Left kidney (tissue), 8 donors: ENCODE results near the gene TLN1. TPM values are rescaled to one million over a fixed set of nuclear protein-coding genes. Genes with fewer than 3 reads are reported as not detected.

Source experiments
- DNase-seq: peaks from one replicate; pipeline ENCODE4 v3.0.0-alpha.2; 2013
- long read RNA-seq, 8 donors: transcript quantifications; one replicate each; lab custom pipeline, GENCODE V29; 2026
- polyA plus RNA-seq: library from polyadenylated mRNA; unstranded; fragments of 120-200 nt; gene quantifications from one replicate; pipeline ENCODE4 v1.2.1, GENCODE V29; 2013; ENCODE audit not compliant: insufficient read length

The TLN1 gene
- 156 TPM for polyA plus RNA-seq
- long read RNA-seq, donor 1, partial matches to known transcripts: 122 of 126 reads
- long read RNA-seq, donor 1, other reads (novel, unspliced or antisense): 0 of 126 reads
- long read RNA-seq, donor 2, partial matches to known transcripts: 69 of 74 reads
- long read RNA-seq, donor 2, other reads (novel, unspliced or antisense): 0 of 74 reads
- long read RNA-seq, donor 3, partial matches to known transcripts: 48 of 50 reads
- long read RNA-seq, donor 3, other reads (novel, unspliced or antisense): 0 of 50 reads
- long read RNA-seq, donor 4: 0 reads
- long read RNA-seq, donor 5, full-length matches to known transcripts: 6 of 54 reads
- long read RNA-seq, donor 5, partial matches to known transcripts: 48 of 54 reads
- long read RNA-seq, donor 5, other reads (novel, unspliced or antisense): 0 of 54 reads
- long read RNA-seq, donor 6, partial matches to known transcripts: 51 of 56 reads
- long read RNA-seq, donor 6, other reads (novel, unspliced or antisense): 0 of 56 reads
- long read RNA-seq, donor 7, partial matches to known transcripts: 36 of 41 reads
- long read RNA-seq, donor 7, other reads (novel, unspliced or antisense): 0 of 41 reads
- long read RNA-seq, donor 8, full-length matches to known transcripts: 5 of 41 reads
- long read RNA-seq, donor 8, partial matches to known transcripts: 36 of 41 reads
- long read RNA-seq, donor 8, other reads (novel, unspliced or antisense): 0 of 41 reads

GRCh38 chr9:35732185-35732799 lies at the start of gene TLN1, which contains the start of gene CREB3:
TSS of gene TLN1 (minus strand) at chr9:35732195. CDS start at chr9:35725694, 6,501 bp downstream.
TSS of gene CREB3 (plus strand) at chr9:35732666. CDS start at chr9:35732773, 107 bp downstream.
- DNase-seq: peak; percentile 97

- DNase-seq: no peak
Measured at GRCh38 chr9:35781066-35781465, 49.1 kb upstream of the TLN1 start.

- DNase-seq: no peak
Measured at GRCh38 chr9:35778496-35778895, 46.5 kb upstream of the TLN1 start.

GRCh38 chr9:35776018-35776417 lies 44.0 kb upstream of the TLN1 start:
- peak; percentile 70 for DNase-seq

- no peak for DNase-seq
Measured at GRCh38 chr9:35774907-35775635, 43.1 kb upstream of the TLN1 start.

GRCh38 chr9:35771943-35772342 lies 39.9 kb upstream of the TLN1 start:
- no peak for DNase-seq

- DNase-seq: no peak
Measured at GRCh38 chr9:35771534-35771933, 39.5 kb upstream of the TLN1 start.

GRCh38 chr9:35771075-35771433 lies 39.1 kb upstream of the TLN1 start:
- no peak for DNase-seq

- no peak for DNase-seq
Measured at GRCh38 chr9:35769763-35770162, 37.8 kb upstream of the TLN1 start.

- DNase-seq: no peak
Measured at GRCh38 chr9:35767458-35767857, 35.5 kb upstream of the TLN1 start.

GRCh38 chr9:35766997-35767396 lies 35.0 kb upstream of the TLN1 start:
- no peak for DNase-seq

GRCh38 chr9:35763803-35764202 lies 31.8 kb upstream of the TLN1 start:
- no peak for DNase-seq

- no peak for DNase-seq
Measured at GRCh38 chr9:35763181-35763580, 31.2 kb upstream of the TLN1 start.

- no peak for DNase-seq
Measured at GRCh38 chr9:35760651-35761050, 28.7 kb upstream of the TLN1 start.

GRCh38 chr9:35759795-35760194 lies 27.8 kb upstream of the TLN1 start:
- no peak for DNase-seq

- DNase-seq: no peak
Measured at GRCh38 chr9:35758475-35759050, 26.6 kb upstream of the TLN1 start.

- no peak for DNase-seq
Measured at GRCh38 chr9:35757892-35758275, 25.9 kb upstream of the TLN1 start.

- no peak for DNase-seq
Measured at GRCh38 chr9:35757226-35757891, 25.4 kb upstream of the TLN1 start.

GRCh38 chr9:35756275-35757225 lies 24.6 kb upstream of the TLN1 start:
- no peak for DNase-seq

- no peak for DNase-seq
Measured at GRCh38 chr9:35755071-35755470, 23.1 kb upstream of the TLN1 start.
